Measurements from ENCODE around the gene DYNC1LI1. TPM values are rescaled to one million over a fixed set of nuclear protein-coding genes. Genes with fewer than 3 reads are reported as not detected.

The DYNC1LI1 gene
- total RNA-seq, 1 experiment from 2014 or later, result 42.8 TPM

GRCh38 chr3:32577174-32577573, 6.5 kb upstream of the DYNC1LI1 start:
- TF ChIP-seq TEAD1 (CRISPR knock-in tag; IDR thresholded peaks at IDR 0.05), result no peak
- TF ChIP-seq E2F4 (CRISPR knock-in tag; IDR thresholded peaks at IDR 0.05; ENCODE audit: borderline replicate concordance, low read depth), result no peak
- TF ChIP-seq USF1 (CRISPR knock-in tag; IDR thresholded peaks at IDR 0.05), result no peak
- no peak for TF ChIP-seq ZNF416 (CRISPR knock-in tag; IDR thresholded peaks at IDR 0.05)
- TF ChIP-seq MAX (CRISPR knock-in tag; IDR thresholded peaks at IDR 0.05), result no peak
- TF ChIP-seq GTF2I (CRISPR knock-in tag; conservative IDR thresholded peaks at IDR 0.05), result no peak
- TF ChIP-seq ZNF263 (CRISPR knock-in tag; IDR thresholded peaks at IDR 0.05; ENCODE audit: low read depth), result no peak
- no peak for TF ChIP-seq CBFB (CRISPR knock-in tag; IDR thresholded peaks at IDR 0.05; ENCODE audit: low read depth)
- no peak for TF ChIP-seq TCF7 (CRISPR knock-in tag; IDR thresholded peaks at IDR 0.05; ENCODE audit: low read depth)
- TF ChIP-seq CTCF (IDR thresholded peaks at IDR 0.05), result no peak
- TF ChIP-seq FOXJ3 (CRISPR knock-in tag; IDR thresholded peaks at IDR 0.05; ENCODE audit: borderline replicate concordance), result no peak
- TF ChIP-seq ESRRA (CRISPR knock-in tag; IDR thresholded peaks at IDR 0.05; ENCODE audit: borderline replicate concordance), result no peak
- no peak for TF ChIP-seq MYBL2 (CRISPR knock-in tag; IDR thresholded peaks at IDR 0.05)
- TF ChIP-seq ATF2 (CRISPR knock-in tag; IDR thresholded peaks at IDR 0.05; ENCODE audit: borderline replicate concordance, low read depth), result no peak
- no peak for TF ChIP-seq OVOL2 (CRISPR knock-in tag; IDR thresholded peaks at IDR 0.05; ENCODE audit: borderline replicate concordance)
- DNase-seq (ENCODE audit: low spot score) (no peak), ATAC-seq (no peak)
- Mint-ChIP-seq H3K4me1 (peaks cover 5% of the 10 kb centered on the region), H3K4me3 (no peak overlapping the region), H3K27ac (no peak overlapping the region), H3K9me3 (peaks cover 5% of the 10 kb centered on the region; the same call in 1 of the 2 replicates), H3K36me3 (peaks cover 6% of the 10 kb centered on the region; the same call in 1 of the 2 replicates), H3K27me3 (ENCODE audit: low read depth) (no peaks in the 10 kb centered on the region; the same call in 1 of the 2 replicates)
- ChIA-PET CTCF (no interaction called here), POLR2A (no interaction called here)

- ATAC-seq (no peak), DNase-seq (ENCODE audit: low spot score) (no peak)
- H3K4me1 Mint-ChIP-seq, result peaks cover 10% of the 10 kb centered on the region
- CTCF ChIA-PET, result interaction anchor here (0.6 kb wide), 1 partner anchor 480 kb away, joined by 5 read pairs; no protein-coding TSS in a partner anchor
- POLR2A ChIA-PET, result no interaction called here
- H3K4me3 Mint-ChIP-seq, result no peak overlapping the region
- no peaks in the 10 kb centered on the region; the same call in 1 of the 2 replicates for H3K27me3 Mint-ChIP-seq (ENCODE audit: low read depth)
- peaks cover 5% of the 10 kb centered on the region; the same call in 1 of the 2 replicates for H3K9me3 Mint-ChIP-seq
- H3K27ac Mint-ChIP-seq, result no peak overlapping the region
- peaks cover 6% of the 10 kb centered on the region; the same call in 1 of the 2 replicates for H3K36me3 Mint-ChIP-seq
- TF ChIP-seq NFATC4 (CRISPR knock-in tag; IDR thresholded peaks at IDR 0.05) (no peak), E2F1 (CRISPR knock-in tag; IDR thresholded peaks at IDR 0.05) (no peak), ZNF423 (CRISPR knock-in tag; IDR thresholded peaks at IDR 0.05) (no peak), ZNF532 (CRISPR knock-in tag; IDR thresholded peaks at IDR 0.05; ENCODE audit: borderline replicate concordance) (no peak), CTCF (IDR thresholded peaks at IDR 0.05) (no peak), EMX1 (CRISPR knock-in tag; IDR thresholded peaks at IDR 0.05) (no peak), FOXP1 (CRISPR knock-in tag; IDR thresholded peaks at IDR 0.05; ENCODE audit: borderline replicate concordance) (no peak), ZNF219 (CRISPR knock-in tag; IDR thresholded peaks at IDR 0.05; ENCODE audit: borderline replicate concordance) (no peak)
Observed at GRCh38 chr3:32575451-32576113, 4.9 kb upstream of the DYNC1LI1 start.

Data from WTC11 (cell line).